Measurements from ENCODE around the gene OSM. TPM values are rescaled to one million over a fixed set of nuclear protein-coding genes. Genes with fewer than 3 reads are reported as not detected.

Gene OSM
- total RNA-seq, 1 experiment from 2014 or later = not detected

GRCh38 chr22:30277547-30278344 lies 11.1 kb upstream of the OSM start:
- H3K9me3 Mint-ChIP-seq (ENCODE audit: low read depth, unreplicated experiment) = no peaks in the 10 kb centered on the region
- peaks cover 9% of the 10 kb centered on the region for H3K4me1 Mint-ChIP-seq (ENCODE audit: low read depth, unreplicated experiment)
- H3K27me3 Mint-ChIP-seq (ENCODE audit: unreplicated experiment) = no peaks in the 10 kb centered on the region
- intact Hi-C loops (cut with micrococcal nuclease; ENCODE audit: unreplicated experiment) = loop anchor here (10.0 kb wide), 1 partner anchor 47 kb away; the partner anchor contains the start of gene TBC1D10A
- peak overlapping the region; percentile 12 for H3K27ac Mint-ChIP-seq (ENCODE audit: unreplicated experiment)
- peaks cover 5% of the 10 kb centered on the region for H3K36me3 Mint-ChIP-seq (ENCODE audit: insufficient read depth, unreplicated experiment)
- CTCF ChIA-PET = interaction anchor here (0.6 to 1.2 kb wide), 4 partner anchors 10 to 148 kb away, joined by 3 to 5 read pairs (median 4); no protein-coding TSS in a partner anchor
- no TSS peak for BruUV-seq (replicated peaks)
- no peak for DNase-seq
- TF ChIP-seq CTCF (IDR thresholded peaks at IDR 0.05; ENCODE audit: unreplicated experiment) = no peak
- no peak overlapping the region for H3K4me3 Mint-ChIP-seq (ENCODE audit: low read depth, unreplicated experiment)

GRCh38 chr22:30276039-30276438 lies 9.4 kb upstream of the OSM start:
- peaks cover 9% of the 10 kb centered on the region for H3K4me1 Mint-ChIP-seq (ENCODE audit: low read depth, unreplicated experiment)
- H3K36me3 Mint-ChIP-seq (ENCODE audit: insufficient read depth, unreplicated experiment) = peaks cover 5% of the 10 kb centered on the region
- TF ChIP-seq CTCF (IDR thresholded peaks at IDR 0.05; ENCODE audit: unreplicated experiment) = no peak
- H3K27me3 Mint-ChIP-seq (ENCODE audit: unreplicated experiment) = no peaks in the 10 kb centered on the region
- no peaks in the 10 kb centered on the region for H3K9me3 Mint-ChIP-seq (ENCODE audit: low read depth, unreplicated experiment)
- no peak overlapping the region for H3K27ac Mint-ChIP-seq (ENCODE audit: unreplicated experiment)
- H3K4me3 Mint-ChIP-seq (ENCODE audit: low read depth, unreplicated experiment) = no peak overlapping the region
- no peak for DNase-seq
- intact Hi-C loops (cut with micrococcal nuclease; ENCODE audit: unreplicated experiment) = loop anchor here (10.0 kb wide), 1 partner anchor 49 kb away; the partner anchor contains the start of gene TBC1D10A
- no TSS peak for BruUV-seq (replicated peaks)
- CTCF ChIA-PET = no interaction called here

GRCh38 chr22:30275625-30276024 lies 9.0 kb upstream of the OSM start:
- Mint-ChIP-seq H3K27me3 (ENCODE audit: unreplicated experiment) (no peaks in the 10 kb centered on the region), H3K4me1 (ENCODE audit: low read depth, unreplicated experiment) (peaks cover 9% of the 10 kb centered on the region), H3K4me3 (ENCODE audit: low read depth, unreplicated experiment) (no peak overlapping the region), H3K9me3 (ENCODE audit: low read depth, unreplicated experiment) (no peaks in the 10 kb centered on the region), H3K36me3 (ENCODE audit: insufficient read depth, unreplicated experiment) (peaks cover 5% of the 10 kb centered on the region), H3K27ac (ENCODE audit: unreplicated experiment) (no peak overlapping the region)
- DNase-seq = no peak
- TF ChIP-seq CTCF (IDR thresholded peaks at IDR 0.05; ENCODE audit: unreplicated experiment) = no peak
- intact Hi-C loops (cut with micrococcal nuclease; ENCODE audit: unreplicated experiment) = loop anchor here (10.0 kb wide), 1 partner anchor 49 kb away; the partner anchor contains the start of gene TBC1D10A
- no TSS peak for BruUV-seq (replicated peaks)
- CTCF ChIA-PET = no interaction called here

- H3K9me3 Mint-ChIP-seq (ENCODE audit: low read depth, unreplicated experiment) = no peaks in the 10 kb centered on the region
- no peak for TF ChIP-seq CTCF (IDR thresholded peaks at IDR 0.05; ENCODE audit: unreplicated experiment)
- no peaks in the 10 kb centered on the region for H3K27me3 Mint-ChIP-seq (ENCODE audit: unreplicated experiment)
- peaks cover 2% of the 10 kb centered on the region for H3K36me3 Mint-ChIP-seq (ENCODE audit: insufficient read depth, unreplicated experiment)
- CTCF ChIA-PET = no interaction called here
- BruUV-seq (replicated peaks) = no TSS peak
- no peak overlapping the region for H3K27ac Mint-ChIP-seq (ENCODE audit: unreplicated experiment)
- peaks cover 9% of the 10 kb centered on the region for H3K4me1 Mint-ChIP-seq (ENCODE audit: low read depth, unreplicated experiment)
- H3K4me3 Mint-ChIP-seq (ENCODE audit: low read depth, unreplicated experiment) = no peak overlapping the region
- intact Hi-C loops (cut with micrococcal nuclease; ENCODE audit: unreplicated experiment) = loop anchor here (10.0 kb wide), 1 partner anchor 50 kb away; the partner anchor contains the start of gene TBC1D10A
- DNase-seq = no peak
Observed at GRCh38 chr22:30274437-30274812, 7.8 kb upstream of the OSM start.
